Stimulated activated CD8-positive, alpha-beta memory T cell treated with anti-CD3 and anti-CD28 coated beads, Interleukin-4, amount 100 ng/mL, for 24 hours (primary cell): Measurements from ENCODE around the gene CNOT4.
A peak's percentile ranks its signal among the peaks of the same experiment; 100 is the strongest.
"Not testable (repeated sequence)": the region's sequence is repeated elsewhere in the genome, so short reads cannot be mapped to it uniquely, and the experiment has no call there.

Experiments used
- DNase-seq: peaks from one replicate; pipeline ENCODE4 v3.0.0-alpha.2; 2020; ENCODE audit warnings: low read depth

CNOT4 gene

GRCh38 chr7:135362871-135363270 lies 147.0 kb downstream of the CNOT4 start:
- no peak for DNase-seq

DNA sequence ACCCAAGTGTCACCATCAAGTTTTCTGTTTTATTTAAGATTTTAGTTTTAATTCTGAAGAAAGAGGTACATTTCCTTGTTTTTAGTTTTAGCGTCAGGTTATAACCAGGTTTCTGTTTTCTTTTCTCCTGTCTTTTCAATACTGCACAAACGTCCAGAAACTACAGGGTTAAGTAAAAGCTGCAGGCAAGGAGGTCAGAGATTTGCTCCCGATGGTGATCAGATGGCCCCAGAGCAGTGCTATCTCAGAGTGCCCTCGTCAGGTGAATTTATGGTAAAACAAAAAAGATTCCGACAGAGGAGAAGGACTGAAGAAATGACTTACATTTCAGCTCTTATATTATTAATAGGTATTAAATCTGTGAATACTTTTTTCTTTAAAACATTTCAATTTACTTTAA lies 148.1 kb downstream of the CNOT4 start:
- DNase-seq = no peak

GRCh38 chr7:135359615-135360014 lies 150.3 kb downstream of the CNOT4 start:
- DNase-seq = no peak

- DNase-seq = no peak
Observed at GRCh38 chr7:135355377-135356048, 154.4 kb downstream of the CNOT4 start.

- no peak for DNase-seq
Observed at GRCh38 chr7:135353832-135354231, 156.1 kb downstream of the CNOT4 start.

DNA sequence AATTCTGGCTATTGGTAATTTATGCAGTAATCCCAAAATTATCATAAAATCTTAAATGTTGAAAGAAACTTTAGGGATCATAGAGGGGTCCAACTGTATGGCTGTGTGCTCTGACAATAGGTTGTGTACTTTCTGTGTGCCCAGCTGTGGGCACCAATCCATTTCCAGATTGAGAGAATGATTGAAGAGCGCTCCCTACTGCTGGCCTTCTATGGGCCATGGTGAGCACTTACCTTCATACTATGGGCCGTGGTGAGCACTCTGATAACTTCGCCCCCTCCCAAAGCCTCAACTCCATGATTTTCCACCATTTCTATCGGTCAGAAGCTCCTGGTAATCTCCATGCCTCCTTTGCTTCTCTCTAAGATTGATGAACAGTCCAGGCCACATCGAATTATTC lies 157.6 kb downstream of the CNOT4 start:
- DNase-seq = no peak

- DNase-seq = not testable (repeated sequence)
Observed at GRCh38 chr7:135351070-135351469, 158.8 kb downstream of the CNOT4 start.

DNA sequence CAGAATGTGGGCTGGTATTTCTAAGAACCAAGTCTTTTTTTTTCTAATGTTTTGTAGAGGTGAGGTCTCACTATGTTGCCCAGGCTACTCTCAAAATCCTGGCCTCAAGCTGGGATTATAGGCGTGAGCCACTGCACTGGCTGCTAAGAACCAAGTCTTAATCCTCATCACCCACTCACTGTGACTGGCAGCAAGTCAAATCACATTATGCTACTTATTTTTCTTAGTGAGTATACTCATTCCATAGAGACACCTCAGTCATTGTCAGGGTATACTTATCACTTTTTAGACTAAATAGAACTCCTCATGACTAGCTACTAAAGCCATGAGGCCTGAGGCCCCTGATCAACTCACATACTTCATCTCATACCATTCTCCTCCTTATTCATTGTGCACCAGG lies 160.2 kb downstream of the CNOT4 start:
- no peak for DNase-seq

GRCh38 chr7:135348493-135348892 lies 161.4 kb downstream of the CNOT4 start:
- no peak for DNase-seq

DNA sequence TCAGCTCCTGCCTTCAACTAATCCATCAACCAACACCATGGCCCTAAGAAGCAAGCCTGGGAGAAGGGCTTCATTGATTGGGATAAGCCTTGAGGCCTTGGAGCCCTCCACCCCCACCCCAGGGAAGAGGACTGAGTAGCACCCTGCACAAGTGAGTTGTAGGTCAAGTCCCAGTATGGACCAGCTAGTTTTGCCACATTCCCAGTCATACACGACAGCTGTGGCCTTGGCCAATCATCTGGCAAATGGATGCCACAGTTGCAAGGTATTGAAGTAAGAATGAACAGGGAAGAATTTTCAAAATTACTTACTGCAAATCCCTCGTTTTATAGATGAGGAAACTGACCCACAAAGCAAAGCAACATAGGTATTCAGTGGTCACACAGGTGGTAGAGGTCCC lies 166.5 kb downstream of the CNOT4 start:
- DNase-seq = no peak

DNA sequence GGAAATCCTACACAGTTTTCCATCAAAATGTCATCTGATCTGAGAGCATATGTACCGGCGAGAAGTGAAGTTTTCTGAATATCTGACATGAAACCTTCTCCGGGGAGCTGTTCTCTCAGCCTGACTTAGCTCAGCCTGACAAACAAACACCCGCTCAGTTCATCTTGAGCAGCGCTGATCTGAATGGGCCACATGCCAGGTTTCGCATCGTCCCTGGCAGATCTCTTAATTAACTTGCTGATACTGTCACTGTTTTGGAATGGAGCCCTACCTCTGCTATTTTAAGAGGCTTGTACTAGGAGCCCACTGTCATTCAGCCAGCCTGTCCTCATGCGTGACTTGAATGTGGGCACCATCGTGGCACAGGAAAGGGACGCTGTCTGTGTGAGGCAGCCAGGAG lies 167.0 kb downstream of the CNOT4 start:
- DNase-seq = no peak

- DNase-seq = no peak
Observed at GRCh38 chr7:135341049-135341448, 168.9 kb downstream of the CNOT4 start.

GRCh38 chr7:135337977-135338550 lies 171.8 kb downstream of the CNOT4 start:
- no peak for DNase-seq

GRCh38 chr7:135337506-135337905 lies 172.4 kb downstream of the CNOT4 start:
- no peak for DNase-seq

- peak; percentile 7 for DNase-seq
Observed at GRCh38 chr7:135335628-135336139, 174.2 kb downstream of the CNOT4 start.

- no peak for DNase-seq
Observed at GRCh38 chr7:135334830-135335543, 174.9 kb downstream of the CNOT4 start.

DNA sequence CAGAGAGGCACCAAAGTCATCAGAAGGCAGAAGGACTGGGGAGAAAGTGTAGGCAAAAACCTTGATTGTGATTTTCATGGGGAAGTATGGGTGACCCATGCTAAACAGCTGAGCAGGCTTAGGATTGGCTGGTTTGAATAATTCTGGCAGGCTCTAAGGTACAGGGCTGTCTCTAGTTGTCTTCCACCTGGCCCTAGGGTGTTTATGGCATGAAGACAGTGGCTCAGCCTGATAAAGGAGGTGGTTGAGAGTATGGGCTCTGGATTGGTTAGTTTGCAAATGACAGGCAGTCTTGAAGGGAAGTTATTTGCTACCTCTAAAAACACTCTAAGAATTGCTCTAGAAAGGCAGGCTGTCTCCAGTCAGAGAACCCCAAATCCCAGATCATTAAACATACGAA lies 176.0 kb downstream of the CNOT4 start:
- DNase-seq = no peak

GRCh38 chr7:135333200-135333599 lies 176.7 kb downstream of the CNOT4 start:
- DNase-seq = no peak

DNA sequence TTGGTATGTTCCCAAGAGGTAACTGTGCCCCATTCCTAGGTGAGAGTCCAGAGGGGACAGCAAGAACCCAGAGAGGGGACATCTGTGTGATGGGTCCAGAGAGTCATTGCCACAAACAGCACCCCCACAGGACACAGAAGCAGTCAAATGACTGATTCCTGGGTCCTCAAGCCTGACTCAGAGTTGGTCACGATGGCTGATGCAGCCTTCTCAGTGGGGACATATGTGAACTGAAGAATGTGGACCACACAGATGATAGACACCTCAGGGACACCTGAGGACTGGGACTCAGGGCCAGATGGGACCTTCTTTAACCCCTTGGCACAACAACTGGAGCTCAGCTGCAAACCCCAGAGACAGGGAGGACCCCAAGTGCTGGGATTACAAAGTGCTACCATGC lies 179.8 kb downstream of the CNOT4 start:
- no peak for DNase-seq

DNA sequence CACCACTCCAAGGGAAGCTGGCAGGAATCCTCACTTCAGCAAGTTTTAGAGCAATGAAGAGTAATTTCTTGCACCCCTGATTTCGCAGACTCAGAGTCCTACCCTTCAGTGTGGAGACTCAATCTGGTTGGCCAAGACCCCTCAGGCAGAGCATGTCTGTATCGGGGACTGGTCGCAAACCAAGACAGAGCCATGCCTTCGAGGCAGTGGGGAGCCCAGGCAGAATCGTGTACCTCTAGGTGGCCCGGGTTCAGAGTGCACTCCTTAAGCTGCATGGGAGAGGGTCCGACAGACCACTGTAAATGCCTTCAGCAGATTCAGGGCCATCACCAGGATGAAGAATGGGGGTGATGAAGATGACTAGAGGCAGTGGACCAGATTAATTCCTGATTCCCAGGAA lies 181.4 kb downstream of the CNOT4 start:
- no peak for DNase-seq

DNA sequence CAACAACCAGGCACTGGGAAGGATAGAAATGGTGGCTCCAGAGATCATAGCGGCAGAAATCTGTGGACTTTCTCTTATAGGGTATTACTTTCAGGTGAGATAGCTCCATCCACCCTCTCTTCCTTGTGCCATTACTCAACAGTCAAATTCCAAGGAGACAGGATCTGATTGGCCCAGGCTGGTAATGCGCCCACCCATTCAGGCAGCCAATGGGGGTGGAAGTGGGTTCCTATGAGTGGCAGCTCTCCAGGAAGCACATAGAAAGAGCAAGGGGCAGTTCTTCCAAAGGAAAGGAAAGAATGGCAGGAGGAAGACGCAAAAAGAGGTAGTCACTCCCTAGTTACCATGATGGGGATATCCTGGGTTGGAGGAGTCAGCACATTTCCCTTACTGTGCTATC lies 181.8 kb downstream of the CNOT4 start:
- no peak for DNase-seq

DNA sequence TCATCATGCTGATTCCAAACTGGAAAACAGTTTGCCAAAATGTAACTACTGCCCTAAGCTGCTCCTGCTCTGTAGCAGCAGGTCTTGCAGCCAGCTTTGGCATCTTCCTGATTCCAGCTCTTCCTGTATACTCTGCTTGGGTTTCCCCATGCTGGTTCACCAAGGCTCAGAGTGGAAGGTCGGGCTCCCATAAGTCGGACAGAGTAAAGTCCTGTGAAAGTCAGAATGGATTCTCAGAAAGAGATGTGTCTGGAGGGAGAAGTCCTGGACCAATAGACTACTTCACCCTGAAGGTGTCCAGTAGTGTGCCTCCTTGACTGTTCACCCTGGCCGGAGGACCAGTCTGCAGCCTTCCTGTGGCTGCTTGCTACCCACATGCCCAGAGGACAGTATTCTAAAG lies 182.4 kb downstream of the CNOT4 start:
- DNase-seq = no peak

DNA sequence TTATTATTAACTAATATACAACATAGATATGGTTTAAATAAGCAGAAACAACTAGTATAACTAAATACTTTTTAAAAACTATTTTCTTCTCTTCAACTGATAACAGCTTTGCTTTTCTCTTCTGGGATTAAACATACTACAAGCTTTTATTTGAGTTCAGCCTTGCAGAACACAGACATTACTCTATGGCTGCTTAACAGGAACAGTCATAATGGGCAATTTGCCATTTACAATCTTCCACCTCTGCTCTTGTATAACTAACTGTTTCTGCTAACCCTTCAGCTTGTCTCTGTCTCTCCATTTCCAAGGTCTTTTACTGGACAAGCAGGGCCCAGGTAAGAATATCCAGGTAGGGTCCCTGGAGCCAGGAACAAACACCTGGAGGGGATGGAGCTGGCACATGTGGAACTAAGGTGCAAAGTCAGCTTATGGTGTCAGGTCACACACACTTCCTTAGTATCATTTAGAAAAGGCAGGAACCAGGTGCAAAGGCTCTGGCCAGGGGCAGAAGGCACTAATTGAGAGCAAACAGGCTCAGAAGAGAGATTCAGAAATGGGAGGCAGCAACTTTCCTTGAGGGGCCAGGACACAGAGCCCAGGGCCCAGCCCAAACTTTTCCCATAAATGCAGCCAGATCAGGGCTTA lies 183.1 kb downstream of the CNOT4 start:
- DNase-seq = no peak
